Esophagus squamous epithelium (tissue), 4 donors: Measurements from ENCODE around the gene MALT1.

Experiments
- POLR2A ChIP-seq, 4 donors: fragments of 450-650 bp; IDR thresholded peaks; one replicate each; pipeline ENCODE4 v1.6.1; 2017; ENCODE audit warnings: antibody characterized with exemption in 4 of 4, mild to moderate bottlenecking in 4 of 4, moderate library complexity in 3 of 4
- TF ChIP-seq, protein P1 (sequence below), 6 experiments: fragments of 450-650 bp in 4 of 6; fragments of 200-600 bp in 2 of 6; sonication (generic) in 2 of 6; IDR thresholded peaks; one replicate each; pipeline ENCODE4 v1.5.1; 2016 to 2019; ENCODE audit warnings: antibody characterized with exemption in 6 of 6, mild to moderate bottlenecking in 4 of 6, moderate library complexity in 4 of 6

DNA sequence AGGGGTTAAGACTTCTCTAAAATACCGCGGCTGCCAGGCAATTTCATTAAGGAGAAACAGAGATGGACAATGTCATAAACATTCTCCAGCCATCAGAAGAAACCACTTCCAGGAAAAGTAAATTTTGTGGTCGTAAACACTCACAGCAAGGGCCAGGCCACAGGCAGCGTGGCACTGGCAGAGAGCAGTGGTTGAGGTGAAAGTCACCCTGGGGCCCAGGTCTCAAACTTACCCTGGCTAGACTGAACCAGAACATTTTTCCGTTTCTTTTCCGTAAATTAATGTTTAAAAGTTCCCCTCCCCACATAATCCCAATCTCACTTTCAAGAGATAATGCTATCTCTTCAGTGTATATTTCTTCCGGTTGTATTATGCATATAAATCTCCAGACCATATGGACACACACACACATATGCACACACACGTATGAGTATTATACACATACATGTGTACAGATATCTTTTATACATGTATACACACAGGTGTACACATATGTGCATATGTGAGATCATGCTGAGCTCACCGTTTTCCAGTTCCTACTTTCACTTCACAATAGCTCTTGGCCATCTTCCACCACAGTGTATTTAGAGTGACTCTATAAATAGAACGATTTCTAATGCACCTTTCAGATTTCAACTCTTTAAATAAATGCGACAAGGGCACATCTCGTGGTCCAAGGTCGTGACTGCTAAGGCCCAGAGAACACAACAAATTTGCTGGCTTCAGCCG, 90.1 kb downstream of the MALT1 start:
- no peak for TF ChIP-seq POLR2A (IDR thresholded peaks at IDR 0.05)
- TF ChIP-seq, protein P1, sequence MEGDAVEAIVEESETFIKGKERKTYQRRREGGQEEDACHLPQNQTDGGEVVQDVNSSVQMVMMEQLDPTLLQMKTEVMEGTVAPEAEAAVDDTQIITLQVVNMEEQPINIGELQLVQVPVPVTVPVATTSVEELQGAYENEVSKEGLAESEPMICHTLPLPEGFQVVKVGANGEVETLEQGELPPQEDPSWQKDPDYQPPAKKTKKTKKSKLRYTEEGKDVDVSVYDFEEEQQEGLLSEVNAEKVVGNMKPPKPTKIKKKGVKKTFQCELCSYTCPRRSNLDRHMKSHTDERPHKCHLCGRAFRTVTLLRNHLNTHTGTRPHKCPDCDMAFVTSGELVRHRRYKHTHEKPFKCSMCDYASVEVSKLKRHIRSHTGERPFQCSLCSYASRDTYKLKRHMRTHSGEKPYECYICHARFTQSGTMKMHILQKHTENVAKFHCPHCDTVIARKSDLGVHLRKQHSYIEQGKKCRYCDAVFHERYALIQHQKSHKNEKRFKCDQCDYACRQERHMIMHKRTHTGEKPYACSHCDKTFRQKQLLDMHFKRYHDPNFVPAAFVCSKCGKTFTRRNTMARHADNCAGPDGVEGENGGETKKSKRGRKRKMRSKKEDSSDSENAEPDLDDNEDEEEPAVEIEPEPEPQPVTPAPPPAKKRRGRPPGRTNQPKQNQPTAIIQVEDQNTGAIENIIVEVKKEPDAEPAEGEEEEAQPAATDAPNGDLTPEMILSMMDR (IDR thresholded peaks at IDR 0.05), result no peak
